GM19372 (cell line): ENCODE results near the gene CTRB1.

Source experiments
- ATAC-seq: cut with Tn5 transposase; IDR thresholded peaks from one replicate; pipeline ENCODE4 v1.9.1; 2021; ENCODE audit warnings: mild to moderate bottlenecking, low read depth, moderate library complexity; ENCODE audit not compliant: unreplicated experiment

The CTRB1 gene

GRCh38 chr16:75224306-75225082 lies 5.7 kb downstream of the CTRB1 start:
- no peak for ATAC-seq

GRCh38 chr16:75225092-75225491 lies 6.3 kb downstream of the CTRB1 start:
- ATAC-seq, result no peak

- ATAC-seq, result no peak
Measured at GRCh38 chr16:75225678-75226515, 7.1 kb downstream of the CTRB1 start.

- no peak for ATAC-seq
Measured at GRCh38 chr16:75226550-75227360, 8.0 kb downstream of the CTRB1 start.

- ATAC-seq, result no peak
Measured at GRCh38 chr16:75227361-75228142, 8.8 kb downstream of the CTRB1 start.

GRCh38 chr16:75228143-75228976 lies 9.6 kb downstream of the CTRB1 start:
- ATAC-seq, result no peak

GRCh38 chr16:75229172-75230031 lies 10.6 kb downstream of the CTRB1 start:
- no peak for ATAC-seq

GRCh38 chr16:75230471-75231110 lies 11.8 kb downstream of the CTRB1 start:
- ATAC-seq, result no peak

GRCh38 chr16:75231570-75231969 lies 12.8 kb downstream of the CTRB1 start:
- ATAC-seq, result no peak

- ATAC-seq, result no peak
Measured at GRCh38 chr16:75233611-75233938, 14.8 kb downstream of the CTRB1 start.

- ATAC-seq, result no peak
Measured at GRCh38 chr16:75234856-75235696, 16.3 kb downstream of the CTRB1 start.

GRCh38 chr16:75235721-75236193 lies 17.0 kb downstream of the CTRB1 start:
- ATAC-seq, result no peak

GRCh38 chr16:75236232-75236631 lies 17.4 kb downstream of the CTRB1 start:
- no peak for ATAC-seq

GRCh38 chr16:75236736-75237397 lies 18.1 kb downstream of the CTRB1 start:
- no peak for ATAC-seq

- no peak for ATAC-seq
Measured at GRCh38 chr16:75237398-75238131, 18.8 kb downstream of the CTRB1 start.
